Adrenal gland (tissue), 5 donors: Measurements from ENCODE around the gene ANXA8.

Experiments
- POLR2A ChIP-seq, 2 donors: fragments of 450-650 bp; IDR thresholded peaks; one replicate each; pipeline ENCODE4 v1.6.1; 2017; ENCODE audit warnings: antibody characterized with exemption in 2 of 2, mild to moderate bottlenecking in 2 of 2, moderate library complexity in 1 of 2
- TF ChIP-seq, protein P1 (sequence below), 6 experiments: fragments of 450-650 bp in 4 of 6; fragments of 200-600 bp in 2 of 6; sonication (generic) in 1 of 6; IDR thresholded peaks; 1 replicate in 5 of 6; 2 replicates in 1 of 6; pipeline versions ENCODE4 v1.5.1 to v1.8.0; 2016 to 2021; ENCODE audit warnings: antibody characterized with exemption in 6 of 6, mild to moderate bottlenecking in 2 of 6, moderate library complexity in 1 of 6
- donor health status: DM: no; HTN: no; CAD: no.

DNA sequence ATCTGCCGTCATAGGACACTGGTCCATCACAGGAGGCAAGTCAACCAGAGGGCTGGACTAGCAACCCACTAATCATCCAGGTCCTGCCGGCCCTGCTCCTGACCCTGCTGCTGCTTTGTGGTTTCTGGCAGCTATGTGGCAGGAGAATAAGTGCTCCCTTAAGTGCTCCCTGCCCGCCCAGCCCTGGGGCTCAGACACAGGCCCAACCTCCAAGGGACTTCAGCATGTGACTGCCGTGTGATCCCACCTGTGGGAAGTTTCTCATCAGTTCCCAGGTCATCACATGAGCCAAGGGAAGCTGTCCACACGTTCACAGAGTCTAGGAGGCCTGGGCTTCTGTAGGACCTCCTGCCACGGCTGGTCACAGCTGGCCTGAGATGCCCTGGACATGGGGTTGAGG lies 65.6 kb downstream of the ANXA8 start:
- TF ChIP-seq, protein P1, sequence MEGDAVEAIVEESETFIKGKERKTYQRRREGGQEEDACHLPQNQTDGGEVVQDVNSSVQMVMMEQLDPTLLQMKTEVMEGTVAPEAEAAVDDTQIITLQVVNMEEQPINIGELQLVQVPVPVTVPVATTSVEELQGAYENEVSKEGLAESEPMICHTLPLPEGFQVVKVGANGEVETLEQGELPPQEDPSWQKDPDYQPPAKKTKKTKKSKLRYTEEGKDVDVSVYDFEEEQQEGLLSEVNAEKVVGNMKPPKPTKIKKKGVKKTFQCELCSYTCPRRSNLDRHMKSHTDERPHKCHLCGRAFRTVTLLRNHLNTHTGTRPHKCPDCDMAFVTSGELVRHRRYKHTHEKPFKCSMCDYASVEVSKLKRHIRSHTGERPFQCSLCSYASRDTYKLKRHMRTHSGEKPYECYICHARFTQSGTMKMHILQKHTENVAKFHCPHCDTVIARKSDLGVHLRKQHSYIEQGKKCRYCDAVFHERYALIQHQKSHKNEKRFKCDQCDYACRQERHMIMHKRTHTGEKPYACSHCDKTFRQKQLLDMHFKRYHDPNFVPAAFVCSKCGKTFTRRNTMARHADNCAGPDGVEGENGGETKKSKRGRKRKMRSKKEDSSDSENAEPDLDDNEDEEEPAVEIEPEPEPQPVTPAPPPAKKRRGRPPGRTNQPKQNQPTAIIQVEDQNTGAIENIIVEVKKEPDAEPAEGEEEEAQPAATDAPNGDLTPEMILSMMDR (IDR thresholded peaks at IDR 0.05) = no peak
- TF ChIP-seq POLR2A (IDR thresholded peaks at IDR 0.05) = no peak
